ENCODE measurements around the gene CCT8. TPM values are rescaled to one million over a fixed set of nuclear protein-coding genes. Genes with fewer than 3 reads are reported as not detected.

The CCT8 gene
- polyA plus RNA-seq, 3 donors, result 71.9 to 173 (median 169) TPM

DNA sequence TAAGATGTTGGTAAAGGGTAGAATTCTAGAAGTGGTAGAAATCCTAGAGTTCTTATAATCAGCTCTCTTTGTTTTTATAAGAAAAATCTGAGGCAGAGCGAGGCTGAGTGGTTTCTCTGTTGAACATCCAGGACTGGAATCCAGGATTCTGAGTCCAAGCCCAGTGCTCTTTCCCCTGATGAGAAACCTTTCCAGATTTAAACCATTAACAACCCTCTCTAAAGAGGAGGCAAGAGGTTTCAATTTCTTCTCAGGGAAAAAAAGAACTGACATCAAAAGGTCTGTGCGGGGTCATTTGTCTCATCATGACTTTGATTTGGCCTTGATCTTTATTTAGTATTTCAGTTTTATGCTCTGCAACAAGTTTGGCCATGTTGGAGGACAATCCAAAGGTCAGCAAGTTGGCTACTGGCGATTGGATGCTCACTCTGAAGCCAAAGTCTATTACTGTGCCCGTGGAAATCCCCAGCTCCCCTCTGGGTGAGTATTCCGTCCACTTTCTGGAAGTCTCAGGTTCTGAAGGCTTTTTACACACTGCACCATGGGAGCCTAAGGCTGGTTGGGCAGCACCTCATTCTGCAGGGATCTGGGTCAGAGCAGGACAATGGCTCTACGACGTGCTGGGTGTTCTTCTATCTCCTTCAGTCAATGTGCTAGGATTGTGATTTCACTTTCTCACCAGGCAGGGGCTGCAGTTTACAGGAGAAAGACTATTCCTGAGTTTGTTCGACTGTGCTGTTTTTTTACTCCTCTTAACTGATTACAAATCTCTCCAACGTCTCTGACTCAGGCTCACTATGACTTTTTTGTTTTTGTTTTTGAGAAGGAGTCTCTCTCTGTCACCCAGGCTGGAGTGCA lies 18.9 kb upstream of the CCT8 start:
- peaks cover 0 to 6% (median 2%) of the 10 kb centered on the region in 3 donors for H3K27me3 Mint-ChIP-seq (ENCODE audit: low read depth in 3 of 3)
- no peak overlapping the region for H3K4me3 ChIP-seq (replicated peaks in 1 of 3; ENCODE audit: low read depth in 2 of 3, low read length in 3 of 3)
- intact Hi-C loops (cut with micrococcal nuclease), result loop anchor here in 1 of 2 donors (5.0 kb wide), 1 partner anchor 210 kb away; no protein-coding TSS in a partner anchor
- peak overlapping the region; percentile 57 for H2AFZ ChIP-seq (ENCODE audit: insufficient read depth, low read depth, low read length, poor library complexity, severe bottlenecking)
- H3K27ac Mint-ChIP-seq, result peak overlapping the region; percentile 38 to 96 (median 51)
- H3K79me2 ChIP-seq (ENCODE audit: insufficient read depth, low read length), result no peaks in the 10 kb centered on the region
- H3K36me3 Mint-ChIP-seq, result peaks cover 12 to 14% of the 10 kb centered on the region in 2 donors
- WGBS (ENCODE audit: insufficient coverage), result 98% methylated on average over 6 of the region's 9 CpGs
- H3K27ac ChIP-seq (ENCODE audit: low read depth in 1 of 2, low read length in 2 of 2), result peak overlapping the region in 1 of 2 donors; percentile 13
- DNase-seq, result no peak
- H3K4me2 ChIP-seq (replicated peaks; ENCODE audit: extremely low read depth, low read length, poor library complexity, severe bottlenecking), result no peak overlapping the region
- H3K9me3 ChIP-seq (replicated peaks in 1 of 2; ENCODE audit: control insufficient read depth in 1 of 2, insufficient read depth in 1 of 2, low read length in 2 of 2), result no peaks in the 10 kb centered on the region
- no peaks in the 10 kb centered on the region for H3K27me3 ChIP-seq (ENCODE audit: control insufficient read depth in 2 of 2, insufficient read depth in 2 of 2, low read length in 2 of 2)
- peaks cover 55% of the 10 kb centered on the region for H3K4me1 Mint-ChIP-seq
- no peaks in the 10 kb centered on the region for H3K36me3 ChIP-seq (replicated peaks in 1 of 2; ENCODE audit: control insufficient read depth in 1 of 2, insufficient read depth in 2 of 2, low read length in 2 of 2)
- no peak overlapping the region for H3K4me3 Mint-ChIP-seq
- H4K20me1 ChIP-seq (ENCODE audit: insufficient read depth, low read length), result no peaks in the 10 kb centered on the region
- peaks cover 36 to 50% of the 10 kb centered on the region in 2 donors for H3K4me1 ChIP-seq (ENCODE audit: control insufficient read depth in 1 of 2, insufficient read depth in 2 of 2, low read length in 2 of 2)
- H3K9me3 Mint-ChIP-seq, result peaks cover 0 to 5% (median 0%) of the 10 kb centered on the region in 7 donors
- TF ChIP-seq, protein P1, sequence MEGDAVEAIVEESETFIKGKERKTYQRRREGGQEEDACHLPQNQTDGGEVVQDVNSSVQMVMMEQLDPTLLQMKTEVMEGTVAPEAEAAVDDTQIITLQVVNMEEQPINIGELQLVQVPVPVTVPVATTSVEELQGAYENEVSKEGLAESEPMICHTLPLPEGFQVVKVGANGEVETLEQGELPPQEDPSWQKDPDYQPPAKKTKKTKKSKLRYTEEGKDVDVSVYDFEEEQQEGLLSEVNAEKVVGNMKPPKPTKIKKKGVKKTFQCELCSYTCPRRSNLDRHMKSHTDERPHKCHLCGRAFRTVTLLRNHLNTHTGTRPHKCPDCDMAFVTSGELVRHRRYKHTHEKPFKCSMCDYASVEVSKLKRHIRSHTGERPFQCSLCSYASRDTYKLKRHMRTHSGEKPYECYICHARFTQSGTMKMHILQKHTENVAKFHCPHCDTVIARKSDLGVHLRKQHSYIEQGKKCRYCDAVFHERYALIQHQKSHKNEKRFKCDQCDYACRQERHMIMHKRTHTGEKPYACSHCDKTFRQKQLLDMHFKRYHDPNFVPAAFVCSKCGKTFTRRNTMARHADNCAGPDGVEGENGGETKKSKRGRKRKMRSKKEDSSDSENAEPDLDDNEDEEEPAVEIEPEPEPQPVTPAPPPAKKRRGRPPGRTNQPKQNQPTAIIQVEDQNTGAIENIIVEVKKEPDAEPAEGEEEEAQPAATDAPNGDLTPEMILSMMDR (IDR thresholded peaks at IDR 0.05), result no peak
- no peak overlapping the region for H3K9ac ChIP-seq (ENCODE audit: insufficient read depth, low read length, poor library complexity, severe bottlenecking)

DNA sequence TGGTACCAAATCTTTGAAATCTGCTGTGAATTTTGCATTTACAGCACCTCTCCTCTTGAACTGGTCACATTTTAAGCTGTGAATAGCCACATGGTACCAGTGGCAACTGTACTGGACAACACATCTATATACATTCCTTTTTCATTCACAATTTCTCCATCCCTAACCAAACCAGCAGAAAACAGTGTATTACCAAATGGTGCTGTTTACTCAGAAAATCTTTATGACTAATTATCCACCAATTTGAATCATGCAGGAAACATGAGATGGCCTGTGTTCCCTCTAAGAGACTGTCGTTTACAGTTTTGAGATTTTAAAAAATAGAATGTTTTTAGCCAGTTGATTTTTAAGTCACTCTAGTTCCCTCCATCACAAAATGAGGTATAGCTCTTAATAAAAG lies 17.6 kb upstream of the CCT8 start:
- Mint-ChIP-seq H3K36me3 (peaks cover 14% of the 10 kb centered on the region in 2 donors), H3K4me3 (no peak overlapping the region), H3K9me3 (peaks cover 0 to 3% (median 0%) of the 10 kb centered on the region in 7 donors), H3K27ac (peak overlapping the region; percentile 79 to 97 (median 92)), H3K4me1 (peaks cover 48% of the 10 kb centered on the region), H3K27me3 (ENCODE audit: low read depth in 3 of 3) (peaks cover 0 to 4% (median 2%) of the 10 kb centered on the region in 3 donors)
- Histone ChIP-seq H3K4me3 (replicated peaks in 1 of 3; ENCODE audit: low read depth in 2 of 3, low read length in 3 of 3) (no peak overlapping the region), H3K4me1 (ENCODE audit: control insufficient read depth in 1 of 2, insufficient read depth in 2 of 2, low read length in 2 of 2) (peaks cover 26 to 38% of the 10 kb centered on the region in 2 donors), H3K4me2 (replicated peaks; ENCODE audit: extremely low read depth, low read length, poor library complexity, severe bottlenecking) (no peak overlapping the region), H2AFZ (ENCODE audit: insufficient read depth, low read depth, low read length, poor library complexity, severe bottlenecking) (no peak overlapping the region), H4K20me1 (ENCODE audit: insufficient read depth, low read length) (no peaks in the 10 kb centered on the region), H3K79me2 (ENCODE audit: insufficient read depth, low read length) (no peaks in the 10 kb centered on the region), H3K9me3 (replicated peaks in 1 of 2; ENCODE audit: control insufficient read depth in 1 of 2, insufficient read depth in 1 of 2, low read length in 2 of 2) (no peaks in the 10 kb centered on the region), H3K9ac (ENCODE audit: insufficient read depth, low read length, poor library complexity, severe bottlenecking) (no peak overlapping the region), H3K27me3 (ENCODE audit: control insufficient read depth in 2 of 2, insufficient read depth in 2 of 2, low read length in 2 of 2) (no peaks in the 10 kb centered on the region), H3K36me3 (replicated peaks in 1 of 2; ENCODE audit: control insufficient read depth in 1 of 2, insufficient read depth in 2 of 2, low read length in 2 of 2) (no peaks in the 10 kb centered on the region), H3K27ac (ENCODE audit: low read depth in 1 of 2, low read length in 2 of 2) (peak overlapping the region in 1 of 2 donors; percentile 79)
- TF ChIP-seq, protein P1 (IDR thresholded peaks at IDR 0.05), result no peak
- intact Hi-C loops (cut with micrococcal nuclease), result loop anchor here (2.0 to 5.0 kb wide), 2 partner anchors 211 to 282 kb away; no protein-coding TSS in a partner anchor
- WGBS (ENCODE audit: insufficient coverage), result no CpG with 5 or more reads among the region's 1 CpG
- DNase-seq, result peak; percentile 48 to 76 (median 69)
